ENCODE measurements around the gene ZNF429.
A peak's percentile ranks its signal among the peaks of the same experiment; 100 is the strongest.
"Not testable (repeated sequence)": the region's sequence is repeated elsewhere in the genome, so short reads cannot be mapped to it uniquely, and the experiment has no call there.

ZNF429 gene

DNA sequence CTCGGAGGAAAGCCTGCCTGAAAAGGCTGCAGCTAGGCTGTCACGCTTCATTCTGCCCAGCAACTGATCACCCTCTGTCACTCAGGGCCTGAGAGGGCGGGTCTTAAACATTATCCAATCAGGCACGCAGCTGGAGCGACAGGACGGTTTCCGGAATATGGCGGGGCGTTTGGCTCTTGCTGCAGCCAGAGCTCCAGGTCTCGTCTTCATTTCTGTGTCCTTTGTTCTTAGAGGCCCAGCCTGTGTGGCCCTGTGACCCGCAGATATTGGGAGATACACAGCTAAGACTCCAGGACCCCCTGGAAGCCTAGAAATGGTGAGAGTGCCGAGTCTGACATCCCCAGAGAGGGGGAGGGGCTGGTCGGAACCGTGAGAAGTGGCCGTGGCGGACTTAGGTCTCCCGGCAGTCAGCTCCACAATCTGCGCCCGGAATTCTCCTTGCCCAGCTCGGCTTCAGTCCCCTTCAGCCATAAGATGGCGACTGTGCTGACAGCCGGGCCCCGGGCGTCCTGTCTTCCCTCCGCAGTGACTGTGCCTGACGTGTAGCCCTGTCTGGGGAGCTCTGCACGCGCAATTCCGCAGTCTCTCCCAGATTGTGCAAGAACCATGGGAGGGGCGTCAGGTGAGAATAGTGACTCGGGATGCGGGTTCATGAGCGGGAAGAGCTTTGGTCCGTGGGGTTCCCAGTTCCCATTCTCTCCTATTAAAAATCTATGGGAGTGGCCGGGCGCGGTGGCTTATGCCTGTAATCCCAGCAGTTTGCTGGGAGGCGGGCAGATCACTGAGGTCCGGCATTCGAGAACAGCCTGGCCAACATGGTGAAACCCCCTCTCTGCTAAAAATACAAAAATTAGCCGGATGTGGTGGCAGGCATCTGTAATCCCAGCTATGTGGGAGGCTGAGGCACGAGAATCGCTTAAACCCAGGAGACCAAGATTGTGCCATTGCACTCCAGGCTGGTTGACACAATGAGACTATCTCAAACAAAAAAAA, at the start of gene ZNF429:
ZNF429 (plus strand) TSS at position 144 of the 993 bp plus-strand sequence; CDS start at position 314, 170 bp downstream.
- DNase-seq, result peak; percentile 89

DNA sequence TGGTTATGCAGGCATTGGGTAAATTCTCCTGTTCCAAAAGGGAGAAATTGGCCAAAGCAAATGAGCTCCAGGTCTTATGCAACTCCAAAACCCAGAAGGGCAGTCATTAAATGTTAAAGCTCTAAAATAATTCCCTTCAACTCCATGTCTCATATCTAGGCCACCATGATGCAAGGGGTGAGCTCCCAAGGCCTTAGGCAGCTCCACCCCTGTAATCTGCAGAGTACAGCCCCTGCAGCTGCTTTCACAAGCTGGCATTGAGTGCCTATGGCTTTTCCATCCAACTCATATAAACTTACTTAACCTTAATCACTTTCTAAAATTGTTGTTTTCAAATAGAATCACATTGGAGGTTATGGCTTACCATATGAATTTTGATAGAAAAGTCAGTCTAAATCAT, 44.7 kb upstream of the ZNF429 start:
- no peak for DNase-seq

DNA sequence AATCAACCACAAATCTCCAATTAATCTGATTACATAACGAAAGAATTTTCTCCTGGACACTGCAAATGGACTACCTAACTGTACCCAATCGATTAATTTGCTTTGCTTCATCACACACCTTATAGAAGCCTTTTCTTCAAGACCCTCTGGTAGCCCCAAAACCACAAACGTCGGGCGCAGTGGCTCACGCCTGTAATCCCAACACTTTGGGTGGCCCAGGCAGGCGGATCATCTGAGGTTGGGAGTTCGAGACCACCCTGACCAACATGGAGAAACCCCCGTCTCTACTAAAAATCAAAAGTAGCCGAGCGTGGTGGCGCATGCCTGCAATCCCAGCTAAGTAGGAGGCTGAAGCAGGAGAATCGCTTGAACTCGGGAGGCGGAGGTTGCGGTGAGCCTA, 42.9 kb upstream of the ZNF429 start:
- DNase-seq, result no peak

DNA sequence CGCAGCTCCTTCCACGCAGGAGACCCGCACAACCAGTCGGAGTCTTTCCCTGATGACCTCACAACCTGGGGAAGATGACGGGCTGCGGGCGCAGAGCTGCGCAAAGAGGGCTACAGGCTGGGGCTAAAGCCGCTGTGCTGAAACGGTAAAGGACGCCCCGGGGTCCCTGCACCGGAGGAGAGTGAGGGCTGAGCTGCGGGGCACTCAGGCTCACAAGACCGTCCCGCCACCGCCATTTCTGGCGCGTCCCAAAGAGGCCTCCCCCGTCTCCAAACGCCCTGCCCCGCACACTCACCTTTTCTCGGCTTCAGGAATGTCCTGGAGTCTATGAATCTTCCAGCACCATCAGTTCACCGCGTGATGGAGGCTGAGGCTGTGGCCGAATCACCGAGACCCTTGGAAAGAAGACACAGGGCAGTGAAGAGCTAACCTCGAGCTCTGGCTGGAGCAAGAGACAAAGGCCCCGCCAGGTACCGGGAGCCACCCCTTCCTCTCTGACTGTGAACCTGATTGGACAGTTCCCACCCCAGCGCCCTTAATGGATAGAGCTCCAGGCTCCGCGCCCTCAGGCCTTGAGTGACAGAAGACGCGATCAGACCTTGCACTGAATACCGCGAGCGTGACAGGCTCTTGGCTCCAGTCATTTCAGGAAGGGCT, 41.8 kb upstream of the ZNF429 start:
- DNase-seq, result peak; percentile 34

DNA sequence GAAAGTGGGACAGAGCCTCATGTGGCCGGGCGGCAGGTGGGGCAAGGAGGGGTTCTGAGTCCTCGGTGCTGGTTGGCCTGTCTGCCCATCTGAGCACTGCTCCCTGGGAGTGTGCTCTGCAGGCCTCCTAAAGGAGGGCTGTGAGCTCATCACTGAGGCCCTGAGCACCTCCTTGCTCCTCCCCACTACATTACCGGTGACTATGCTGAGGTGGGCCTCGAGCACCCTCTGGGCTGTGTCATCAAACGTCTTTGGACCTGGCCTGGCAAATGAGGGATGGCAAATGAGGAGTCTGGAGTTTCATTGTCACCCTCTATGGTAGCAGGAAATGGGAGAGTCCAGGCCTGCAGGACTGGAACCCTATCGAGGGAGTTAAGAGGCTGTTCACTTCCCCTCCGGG, 38.8 kb upstream of the ZNF429 start:
- no peak for DNase-seq

DNA sequence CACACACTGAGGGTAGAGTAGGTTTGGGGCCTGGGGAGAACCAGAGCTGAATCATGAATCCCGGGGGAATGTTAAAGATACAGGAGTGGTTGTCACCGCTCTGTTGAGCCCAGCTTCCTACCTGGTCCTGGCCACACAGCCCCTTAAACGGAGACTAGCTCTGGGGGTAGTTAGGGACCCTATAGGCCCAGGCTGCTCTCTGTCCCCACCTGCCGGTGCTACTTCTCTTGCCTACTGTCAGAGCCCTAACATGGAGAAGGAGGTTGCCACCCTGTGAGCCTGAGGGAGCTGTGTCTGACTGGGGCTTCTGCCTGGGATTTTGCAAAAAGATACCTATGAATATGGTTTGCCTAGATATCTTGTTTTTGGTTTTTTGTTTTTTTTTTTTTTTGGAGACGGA, 36.6 kb upstream of the ZNF429 start:
- DNase-seq, result no peak

DNA sequence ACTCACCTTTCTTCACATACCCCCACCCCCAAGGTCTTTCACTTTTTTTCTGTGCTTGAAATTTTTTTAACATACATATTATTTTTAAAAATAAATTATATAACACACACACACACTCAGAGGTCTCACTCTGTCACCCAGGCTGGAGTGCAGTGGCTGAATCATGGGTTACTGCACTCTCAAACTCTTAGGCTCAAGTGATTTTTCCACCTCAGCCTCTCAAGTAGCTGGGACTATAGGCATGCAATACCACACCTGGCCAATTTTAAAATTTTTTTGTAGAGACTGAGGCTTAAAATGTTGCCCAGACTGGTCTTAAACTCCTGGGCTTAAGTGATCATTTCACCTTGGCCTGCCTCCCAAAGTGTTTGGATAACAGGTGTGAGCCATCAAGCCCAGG, 32.9 kb upstream of the ZNF429 start:
- no peak for DNase-seq

DNA sequence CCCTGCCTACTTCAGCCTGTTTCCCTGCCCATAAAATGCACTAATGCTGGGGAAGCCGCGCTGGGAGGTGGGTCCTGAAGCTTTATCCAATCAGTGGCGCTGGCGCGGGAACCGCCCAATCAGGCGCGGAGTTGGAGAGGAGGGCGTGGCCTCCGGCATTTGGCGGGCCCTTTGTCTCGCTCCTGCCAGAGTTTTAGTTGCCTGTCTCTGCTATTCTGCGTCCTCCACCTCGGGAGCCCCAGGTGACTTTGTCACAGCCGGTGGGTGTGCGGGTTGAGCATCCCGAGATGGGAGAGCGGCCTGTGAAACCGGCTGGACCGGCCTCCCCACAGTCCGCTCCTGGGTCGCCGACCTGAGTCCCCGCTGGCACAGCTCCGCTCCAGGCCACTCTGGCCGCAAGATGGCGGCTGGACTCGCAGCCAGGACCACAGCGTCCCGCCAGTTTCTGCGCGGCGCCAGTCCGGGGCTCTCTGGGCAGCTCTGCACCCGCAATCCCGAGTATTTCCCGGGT, 30.7 kb upstream of the ZNF429 start:
- peak; percentile 64 for DNase-seq

DNA sequence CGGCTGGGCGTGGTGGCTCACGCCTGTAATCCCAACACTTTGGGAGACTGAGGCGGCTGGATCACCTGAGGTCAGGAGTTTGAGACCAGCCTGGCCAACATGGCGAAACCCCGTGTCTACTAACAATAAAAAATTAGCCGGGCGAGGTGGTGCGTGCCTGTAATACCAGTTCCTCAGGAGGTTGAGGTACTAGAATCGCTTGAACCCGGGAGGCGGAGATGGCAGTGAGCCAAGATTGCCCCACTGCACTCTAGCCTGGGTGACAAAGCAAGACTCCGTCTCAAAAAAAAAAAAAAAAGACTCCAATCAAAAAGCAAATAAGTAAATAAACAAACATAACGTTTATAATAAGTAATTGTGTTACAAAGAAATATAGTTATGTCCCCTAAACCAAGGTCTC, 23.0 kb upstream of the ZNF429 start:
- DNase-seq, result not testable (repeated sequence)

DNA sequence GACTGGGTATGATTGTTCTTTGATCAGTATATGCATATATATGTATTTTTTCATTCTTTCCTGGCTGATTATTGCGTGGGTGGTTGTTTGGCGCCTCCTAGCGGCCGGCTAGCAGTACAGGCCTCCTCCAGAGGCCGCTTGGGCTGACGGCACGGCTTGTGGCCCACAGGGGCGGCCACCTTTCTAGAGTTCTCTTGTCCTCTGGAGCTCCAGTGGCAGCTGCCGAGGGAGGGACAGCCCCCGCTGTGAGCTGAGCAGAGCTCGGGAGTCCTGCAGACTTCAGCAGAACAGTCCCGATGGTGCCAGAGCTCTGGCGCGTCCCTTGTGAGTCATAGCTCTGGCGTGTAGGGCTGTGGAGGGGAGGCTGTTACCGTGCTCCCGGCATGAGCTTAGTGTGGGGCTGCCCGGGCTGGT, 22.5 kb upstream of the ZNF429 start:
- peak; percentile 65 for DNase-seq

DNA sequence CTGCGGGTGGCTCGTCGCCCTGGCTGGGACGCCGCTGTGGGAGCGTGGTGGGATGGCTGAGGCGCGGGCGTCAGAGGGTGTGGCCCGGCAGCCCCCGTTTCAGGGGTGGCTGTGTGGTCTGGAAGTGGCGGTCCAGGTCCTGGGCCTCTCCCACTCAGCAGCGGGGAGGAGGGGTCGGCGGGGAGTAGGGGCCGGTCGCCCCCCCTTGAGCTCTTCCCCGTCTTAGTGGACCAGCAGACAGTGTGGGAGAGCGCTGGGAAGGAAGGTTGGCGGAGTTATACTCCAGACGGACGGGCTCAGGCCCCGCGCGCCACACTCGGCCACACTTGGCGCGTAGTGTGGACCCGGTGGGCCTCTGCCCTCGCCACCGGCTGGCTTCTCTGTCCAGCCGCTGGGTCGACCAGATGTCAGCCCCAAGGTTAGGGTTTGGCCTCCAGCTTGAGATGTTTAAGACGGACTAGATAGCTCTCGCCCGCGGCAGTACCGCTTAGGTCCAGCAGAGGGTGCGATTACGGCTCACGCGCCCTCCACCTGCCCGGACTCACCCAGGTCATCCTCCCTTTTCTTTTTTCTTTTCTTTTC, 21.7 kb upstream of the ZNF429 start:
- peak; percentile 60 for DNase-seq

DNA sequence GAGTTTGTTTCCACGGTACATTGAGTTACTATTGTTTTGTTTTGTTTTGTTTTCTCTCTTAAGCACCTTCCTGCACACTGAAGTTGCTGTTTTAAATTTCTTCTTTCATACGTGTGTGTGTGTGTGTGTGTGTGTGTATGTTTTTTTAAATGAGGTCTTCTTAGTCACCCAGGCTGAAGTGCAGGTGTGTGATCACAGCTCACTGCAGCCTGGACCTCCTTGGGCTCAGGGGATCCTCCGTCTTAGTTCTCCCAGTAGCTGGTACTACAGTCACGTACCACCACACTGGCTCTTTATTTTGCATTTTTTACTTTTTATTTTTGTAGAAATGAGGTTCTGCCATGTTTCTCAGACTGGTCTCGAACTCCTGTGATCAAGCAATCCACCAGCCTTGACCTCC, 20.8 kb upstream of the ZNF429 start:
- DNase-seq, result no peak

DNA sequence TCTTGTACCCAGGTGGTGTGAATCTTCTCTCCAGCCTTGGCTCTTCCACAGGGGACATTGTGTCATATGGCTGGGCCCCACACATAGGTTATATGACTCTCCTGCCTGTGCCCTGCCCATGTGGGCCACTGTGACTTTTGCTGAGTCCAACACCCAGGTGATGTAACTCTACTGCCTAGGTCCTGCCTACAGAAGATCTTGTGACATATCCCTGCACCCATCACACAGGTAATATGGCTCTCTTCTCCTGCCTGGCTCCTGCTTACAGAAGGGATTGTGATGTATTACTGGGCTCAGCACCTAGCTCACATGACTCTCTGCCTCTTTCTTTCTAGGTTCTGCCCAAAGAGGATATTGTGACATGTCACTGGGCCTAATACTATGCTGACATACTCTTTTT, 19.5 kb upstream of the ZNF429 start:
- DNase-seq, result no peak

DNA sequence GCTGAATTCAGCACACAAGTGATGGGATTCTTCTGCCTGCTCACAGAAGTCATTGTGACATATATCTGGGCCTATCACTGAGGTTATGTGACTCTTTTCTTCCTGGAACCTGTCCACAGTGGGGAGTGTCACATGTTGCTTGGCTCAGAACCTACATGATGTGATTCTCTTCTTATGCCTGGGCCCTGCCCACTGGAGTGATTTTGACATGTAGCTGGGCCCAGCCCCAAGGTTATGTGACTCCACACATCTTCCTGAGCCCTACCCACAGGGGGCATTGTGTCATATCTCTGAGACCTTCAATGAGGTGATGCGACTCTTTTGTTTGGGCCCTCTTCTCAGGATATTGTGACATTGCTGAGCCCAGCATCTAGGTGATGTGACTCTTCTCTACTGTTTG, 17.4 kb upstream of the ZNF429 start:
- no peak for DNase-seq

DNA sequence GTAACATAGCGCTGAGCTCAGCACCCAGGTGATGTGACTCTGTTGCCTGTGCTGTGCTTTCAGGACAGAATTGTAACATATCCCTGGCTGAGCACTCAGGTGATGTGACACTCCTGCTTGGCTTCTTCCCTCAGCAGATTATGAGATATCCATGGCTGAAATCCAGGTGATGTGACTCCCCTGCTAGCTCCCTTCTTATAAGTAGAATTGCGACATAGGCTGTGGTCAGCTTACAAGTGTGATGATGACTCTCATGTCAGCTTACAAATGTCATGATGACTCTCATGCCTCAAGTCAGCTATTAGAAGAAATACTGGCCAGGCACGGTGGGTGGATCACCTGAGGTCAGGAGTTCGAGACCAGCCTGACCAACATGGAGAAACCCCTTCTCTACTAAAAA, 14.3 kb upstream of the ZNF429 start:
- DNase-seq, result no peak

DNA sequence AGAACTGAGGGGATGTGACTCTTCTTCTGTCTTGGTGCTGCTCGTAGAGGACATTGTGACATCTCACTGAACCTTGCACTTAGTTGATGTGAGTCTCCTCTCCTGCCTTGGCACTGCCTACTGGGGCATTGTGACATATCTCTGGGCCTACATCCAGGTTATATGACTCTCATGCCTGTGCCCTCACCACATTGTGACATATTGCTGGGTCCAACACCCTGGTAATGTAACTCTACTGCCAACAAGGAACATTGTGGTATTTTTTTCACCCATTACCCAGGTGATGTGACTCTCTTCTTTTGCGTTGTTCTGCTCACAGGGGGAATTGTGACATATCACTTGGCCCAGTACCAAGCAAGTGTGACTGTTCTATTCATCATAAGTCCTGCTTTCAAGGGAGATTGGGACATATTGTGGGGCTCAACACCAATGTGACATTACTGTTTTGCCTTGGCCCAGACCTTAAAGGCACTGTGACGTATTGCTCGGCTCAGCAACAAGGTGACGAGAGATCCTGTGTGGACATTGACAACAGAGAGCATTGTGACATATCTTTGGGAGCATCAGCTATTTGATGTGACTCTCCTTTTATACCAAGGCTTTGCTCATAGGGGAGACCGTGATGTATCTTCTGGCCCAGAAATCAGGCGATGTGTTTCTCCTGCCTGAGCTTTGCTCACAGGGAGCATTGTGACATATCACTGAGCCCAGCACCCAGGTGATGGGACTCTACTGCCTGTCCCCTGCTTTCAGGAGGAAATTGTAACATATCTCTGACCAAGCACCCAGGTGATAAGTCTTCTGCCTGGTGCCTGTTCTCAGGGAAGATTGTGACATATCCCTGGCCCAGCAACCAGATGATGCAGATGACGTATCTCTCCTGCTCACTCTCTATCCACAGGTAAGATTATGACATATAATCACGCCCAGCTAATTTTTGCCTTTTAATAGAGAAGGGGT, 12.2 kb upstream of the ZNF429 start:
- DNase-seq, result no peak

DNA sequence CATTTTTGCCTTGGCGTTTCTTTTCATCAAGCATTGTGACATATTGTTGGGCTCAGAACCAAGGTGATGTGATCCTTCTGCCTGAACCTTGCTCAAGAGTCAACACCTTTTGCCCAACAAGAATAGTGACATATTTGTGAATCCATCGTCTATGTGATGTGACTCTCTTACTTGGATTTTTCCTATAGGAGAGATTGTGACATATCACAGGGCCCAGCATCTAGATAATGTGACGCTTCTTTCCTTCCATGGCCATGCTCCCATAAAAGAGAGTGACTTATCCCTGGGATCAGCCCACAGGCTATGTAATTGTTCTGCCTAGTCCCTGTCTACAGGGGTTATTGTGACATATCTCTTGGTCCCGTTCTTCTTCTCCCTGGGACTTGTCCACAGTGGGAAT, 8.5 kb upstream of the ZNF429 start:
- DNase-seq, result no peak

DNA sequence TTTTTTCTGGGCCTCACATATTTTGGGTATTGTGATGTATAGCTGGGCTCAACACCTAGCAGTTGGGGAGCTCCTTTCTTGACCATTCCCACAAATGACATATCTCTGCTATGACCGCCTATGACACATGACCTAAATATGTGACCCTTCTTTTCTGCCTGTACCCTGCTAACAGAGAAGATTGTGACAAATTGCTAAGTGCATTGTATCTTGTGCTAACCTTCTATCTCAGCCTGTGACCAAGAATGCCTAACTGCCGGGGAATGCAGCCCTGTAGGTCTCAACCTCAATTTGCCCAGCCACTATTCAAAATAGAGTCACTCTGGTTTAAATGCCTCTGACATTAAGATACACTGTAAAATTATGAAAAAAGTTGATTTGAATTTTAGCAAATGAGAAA, 6.8 kb upstream of the ZNF429 start:
- DNase-seq, result no peak

DNA sequence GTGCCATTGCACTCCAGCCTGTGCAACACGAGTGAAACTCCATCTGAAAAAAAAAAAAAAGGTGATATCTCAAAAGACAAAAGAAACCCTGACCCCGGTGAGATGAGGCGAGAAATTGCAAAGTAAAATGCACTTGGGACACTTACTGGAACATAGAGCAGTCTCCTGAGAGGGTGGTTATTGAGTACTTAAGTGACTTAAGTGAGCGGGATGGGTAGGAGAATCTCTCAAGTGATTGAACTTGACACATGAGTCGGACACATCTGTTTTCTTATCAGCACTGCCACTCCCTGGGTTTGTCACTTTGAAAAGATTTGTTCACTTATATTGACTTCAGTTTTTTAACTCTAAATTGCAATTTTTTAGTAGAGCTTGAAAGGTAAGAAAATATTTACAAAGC, 2.8 kb downstream of the ZNF429 start:
- DNase-seq, result no peak

DNA sequence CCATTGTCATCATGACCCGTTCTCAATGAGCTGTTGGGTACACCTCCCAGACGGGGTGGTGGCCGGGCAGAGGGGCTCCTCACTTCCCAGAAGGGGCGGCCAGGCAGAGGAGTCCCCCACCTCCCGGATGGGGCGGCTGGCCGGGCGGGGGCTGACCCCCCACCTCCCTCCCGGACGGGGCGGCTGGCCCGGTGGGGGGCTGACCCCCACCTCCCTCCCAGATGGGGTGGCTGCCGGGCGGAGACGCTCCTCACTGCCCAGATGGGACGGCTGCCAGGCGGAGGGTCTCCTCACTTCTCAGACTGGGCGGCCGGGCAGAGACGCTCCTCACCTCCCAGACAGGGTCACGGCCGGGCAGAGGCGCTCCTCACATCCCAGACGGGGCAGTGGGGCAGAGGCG, 5.7 kb downstream of the ZNF429 start:
- DNase-seq, result not testable (repeated sequence)

DNA sequence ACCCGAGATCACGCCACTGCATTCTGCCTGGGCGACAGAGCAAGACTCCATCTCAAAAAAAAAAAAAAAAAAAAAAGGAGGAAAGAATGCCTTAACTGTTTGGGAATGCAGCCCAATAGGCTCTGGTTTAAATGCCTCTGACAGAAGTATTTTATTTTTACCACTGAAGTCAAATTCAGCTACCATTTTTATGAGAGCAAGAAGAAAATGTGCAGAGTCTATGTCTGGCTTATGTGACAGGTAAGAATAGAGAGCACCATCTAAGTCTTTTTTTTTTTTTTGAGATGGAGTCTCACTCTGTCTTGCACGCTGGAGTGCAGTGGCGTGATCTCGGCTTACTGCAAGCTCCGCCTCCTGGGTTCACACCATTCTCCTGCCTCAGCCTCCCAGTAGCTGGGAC, 7.2 kb downstream of the ZNF429 start:
- not testable (repeated sequence) for DNase-seq

DNA sequence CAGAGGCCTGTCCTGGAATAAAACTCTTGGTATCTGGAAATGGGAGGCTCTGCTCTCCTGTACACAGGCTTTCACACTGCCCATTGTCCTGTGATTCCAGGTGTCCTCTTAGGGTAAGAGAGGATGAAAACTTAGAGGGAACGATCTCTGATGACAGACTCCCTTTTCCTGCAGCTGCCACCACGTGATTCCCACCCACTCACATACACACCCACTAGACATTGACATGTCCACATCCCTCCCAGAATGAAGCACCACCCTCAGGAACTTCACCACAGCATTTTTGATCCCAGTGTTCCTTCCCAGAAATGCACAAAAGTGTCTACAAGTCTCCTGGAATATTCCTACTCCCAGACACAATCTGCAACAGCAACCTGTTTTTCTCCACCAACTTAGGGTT, 8.2 kb downstream of the ZNF429 start:
- DNase-seq, result no peak
